ENCODE measurements around the gene CD160.

The CD160 gene

GRCh38 chr1:145771056-145771455 is 51.8 kb downstream of the CD160 start:
- DNase-seq (ENCODE audit: low read depth, low spot score), result no peak
- ChIA-PET CTCF (interaction anchor here (1.1 kb wide), 1 partner anchor 74 kb away, joined by 3 read pairs; the partner anchor contains the start of gene NUDT17), POLR2A (no interaction called here)
- TF ChIP-seq CTCF (IDR thresholded peaks at IDR 0.05; ENCODE audit: insufficient read depth, low read length, missing control alignments), result no peak
- H3K4me3 ChIP-seq (ENCODE audit: low read depth, low read length), result no peak overlapping the region

GRCh38 chr1:145773423-145773822 is 54.1 kb downstream of the CD160 start:
- ChIA-PET POLR2A (interaction anchor here (0.7 kb wide), 1 partner anchor 21 kb away, joined by 3 read pairs; no protein-coding TSS in a partner anchor), CTCF (interaction anchor here (0.9 to 1.1 kb wide), 4 partner anchors 8 to 72 kb away, joined by 3 read pairs; partner anchors contain the start of gene NUDT17)
- TF ChIP-seq CTCF (IDR thresholded peaks at IDR 0.05; ENCODE audit: insufficient read depth, low read length, missing control alignments), result no peak
- no peak for DNase-seq (ENCODE audit: low read depth, low spot score)
- H3K4me3 ChIP-seq (ENCODE audit: low read depth, low read length), result no peak overlapping the region

GRCh38 chr1:145777357-145778145 is 58.3 kb downstream of the CD160 start:
- DNase-seq (ENCODE audit: low read depth, low spot score), result no peak
- ChIA-PET POLR2A (no interaction called here), CTCF (interaction anchor here (1.4 kb wide), 1 partner anchor 68 kb away, joined by 4 read pairs; the partner anchor contains the start of gene NUDT17)
- no peak overlapping the region for H3K4me3 ChIP-seq (ENCODE audit: low read depth, low read length)
- TF ChIP-seq CTCF (IDR thresholded peaks at IDR 0.05; ENCODE audit: insufficient read depth, low read length, missing control alignments), result no peak

DNA sequence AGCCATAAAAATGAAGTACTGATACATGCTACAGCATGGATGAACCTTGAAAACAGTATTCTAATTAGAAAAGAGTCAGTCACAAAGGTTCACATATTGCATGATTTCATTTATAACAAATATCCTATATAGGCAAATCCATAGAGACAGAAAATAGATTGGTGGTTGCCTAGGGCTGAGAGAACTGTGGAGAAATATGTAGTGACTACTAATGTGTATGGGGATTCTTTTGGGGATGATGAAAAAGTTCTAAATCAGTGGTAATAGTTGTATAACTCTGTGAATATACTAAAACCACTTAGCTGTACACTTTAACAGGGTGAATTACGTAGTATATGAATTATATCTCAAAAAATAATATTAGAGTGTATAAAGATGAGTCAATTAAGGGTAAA is 58.8 kb downstream of the CD160 start:
- TF ChIP-seq CTCF (IDR thresholded peaks at IDR 0.05; ENCODE audit: insufficient read depth, low read length, missing control alignments), result no peak
- H3K4me3 ChIP-seq (ENCODE audit: low read depth, low read length), result no peak overlapping the region
- ChIA-PET POLR2A (no interaction called here), CTCF (interaction anchor here (1.4 kb wide), 1 partner anchor 67 kb away, joined by 4 read pairs; the partner anchor contains the start of gene NUDT17)
- DNase-seq (ENCODE audit: low read depth, low spot score), result no peak

DNA sequence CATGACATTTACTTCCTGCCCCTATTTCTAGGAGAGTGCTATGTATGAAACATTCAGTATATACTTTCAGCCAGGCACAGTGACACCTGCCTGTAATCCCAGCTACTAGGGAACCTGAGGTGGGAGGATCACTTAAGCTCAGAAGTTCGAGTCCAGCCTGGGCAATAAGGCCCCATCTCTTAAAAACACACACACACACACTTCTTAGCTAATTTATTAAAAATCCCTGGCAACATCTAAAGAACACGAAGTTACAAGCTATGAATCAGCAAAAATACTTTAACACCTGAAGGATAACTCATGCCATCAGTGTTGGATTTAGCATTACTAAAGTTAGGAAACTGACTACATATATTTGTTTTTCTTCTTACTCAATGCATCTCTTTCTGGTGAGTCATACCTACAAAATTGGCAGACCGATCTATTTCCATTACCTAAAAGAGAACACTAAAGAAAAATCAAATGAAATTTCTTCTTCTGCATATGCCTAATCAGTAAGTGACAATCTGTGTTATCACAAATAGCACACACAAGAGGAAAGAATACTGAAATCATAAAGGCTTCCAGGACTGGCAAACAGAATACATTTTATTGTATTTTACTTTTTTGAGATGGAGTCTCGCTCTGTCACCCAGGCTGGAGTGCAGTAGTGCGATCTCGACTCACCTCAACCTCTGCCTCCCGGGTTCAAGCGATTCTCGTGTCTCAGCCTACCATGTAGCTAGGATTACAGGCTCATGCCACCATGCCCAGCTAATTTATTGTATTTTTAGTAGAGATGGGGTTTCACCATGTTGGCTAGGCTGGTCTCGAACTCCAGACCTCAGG is 63.2 kb downstream of the CD160 start:
- H3K4me3 ChIP-seq (ENCODE audit: low read depth, low read length), result no peak overlapping the region
- DNase-seq (ENCODE audit: low read depth, low spot score), result peak; percentile 69
- CTCF ChIA-PET, result interaction anchor here (2.5 kb wide), 1 partner anchor 62 kb away, joined by 8 read pairs; no protein-coding TSS in a partner anchor
- TF ChIP-seq CTCF (IDR thresholded peaks at IDR 0.05; ENCODE audit: insufficient read depth, low read length, missing control alignments), result no peak
- POLR2A ChIA-PET, result interaction anchor here (0.6 kb wide), 1 partner anchor 31 kb away, joined by 6 read pairs; no protein-coding TSS in a partner anchor

DNA sequence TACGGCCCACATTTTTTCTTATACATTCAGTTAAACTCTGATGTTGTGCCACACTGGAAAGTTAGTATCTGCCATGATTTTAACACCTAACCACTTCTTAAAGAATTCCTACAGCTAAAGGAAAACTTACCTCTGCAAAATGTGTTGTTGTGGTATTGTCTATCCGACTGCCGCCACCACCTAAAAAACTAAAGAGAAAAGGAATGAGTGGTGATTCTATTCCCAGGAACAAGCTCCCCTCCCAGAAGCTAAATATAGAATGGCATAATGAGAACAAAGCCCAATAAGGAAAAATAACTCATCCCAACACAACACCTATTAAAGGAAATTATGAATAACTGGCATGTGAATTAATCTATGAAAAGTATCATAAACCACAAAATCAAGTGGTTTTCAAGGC is 65.1 kb downstream of the CD160 start:
- no peak overlapping the region for H3K4me3 ChIP-seq (ENCODE audit: low read depth, low read length)
- POLR2A ChIA-PET, result no interaction called here
- CTCF ChIA-PET, result interaction anchor here (1.3 kb wide), 1 partner anchor 11 kb away, joined by 3 read pairs; no protein-coding TSS in a partner anchor
- no peak for DNase-seq (ENCODE audit: low read depth, low spot score)
- no peak for TF ChIP-seq CTCF (IDR thresholded peaks at IDR 0.05; ENCODE audit: insufficient read depth, low read length, missing control alignments)
